HG02610 (cell line): ENCODE measurements around the gene SPECC1.
"Not testable (repeated sequence)": the region's sequence is repeated elsewhere in the genome, so short reads cannot be mapped to it uniquely, and the experiment has no call there.

Experiments used
- ATAC-seq: cut with Tn5 transposase; IDR thresholded peaks from one replicate; pipeline ENCODE4 v1.9.1; 2021; ENCODE audit warnings: mild to moderate bottlenecking, moderate library complexity; ENCODE audit not compliant: unreplicated experiment

The SPECC1 gene

GRCh38 chr17:20010099-20010863 lies 1.1 kb downstream of the SPECC1 start:
- no peak for ATAC-seq

DNA sequence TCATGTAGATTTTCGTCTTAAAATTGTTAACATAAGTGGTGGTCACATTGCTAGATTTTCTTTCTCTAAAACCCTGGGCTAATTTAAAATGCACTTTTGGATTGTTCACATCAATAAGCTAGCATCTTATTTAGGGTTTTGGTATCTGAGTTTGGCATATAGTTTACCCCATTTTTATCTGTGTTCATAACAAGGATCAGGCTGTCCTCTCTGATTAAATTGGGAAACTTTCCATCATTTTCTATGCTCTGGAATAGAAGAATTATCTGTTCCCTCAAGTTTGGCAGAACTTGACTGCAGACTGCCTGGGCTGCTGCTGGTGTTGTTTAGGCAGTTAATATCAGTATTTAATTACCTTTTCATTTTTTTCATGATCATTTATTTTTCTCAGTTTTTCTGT lies 1.8 kb downstream of the SPECC1 start:
- ATAC-seq, result no peak

DNA sequence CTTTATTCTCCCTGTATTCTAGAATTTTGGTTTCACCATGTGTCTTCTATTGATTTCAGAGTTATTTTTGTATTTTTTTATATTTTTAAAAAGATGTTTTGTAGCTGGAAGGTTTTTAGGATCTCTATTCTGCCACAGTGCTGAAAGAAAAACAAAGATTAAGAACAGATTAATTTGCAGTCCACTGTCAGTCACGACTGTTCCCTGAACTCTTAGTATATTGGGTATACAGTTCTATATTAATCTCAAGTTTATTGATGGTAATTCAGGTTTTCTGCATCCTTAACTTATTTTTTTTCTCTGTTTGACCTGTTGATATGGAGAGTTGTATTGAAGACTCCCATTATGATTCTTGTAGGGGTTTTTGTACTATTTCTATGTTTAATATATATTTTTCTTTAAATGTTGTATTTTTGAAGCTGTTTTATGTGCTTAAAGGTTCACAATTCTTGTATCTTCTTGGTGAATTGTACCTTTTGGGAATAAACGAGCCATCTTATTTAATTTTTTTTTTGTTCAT lies 2.9 kb downstream of the SPECC1 start:
- no peak for ATAC-seq

DNA sequence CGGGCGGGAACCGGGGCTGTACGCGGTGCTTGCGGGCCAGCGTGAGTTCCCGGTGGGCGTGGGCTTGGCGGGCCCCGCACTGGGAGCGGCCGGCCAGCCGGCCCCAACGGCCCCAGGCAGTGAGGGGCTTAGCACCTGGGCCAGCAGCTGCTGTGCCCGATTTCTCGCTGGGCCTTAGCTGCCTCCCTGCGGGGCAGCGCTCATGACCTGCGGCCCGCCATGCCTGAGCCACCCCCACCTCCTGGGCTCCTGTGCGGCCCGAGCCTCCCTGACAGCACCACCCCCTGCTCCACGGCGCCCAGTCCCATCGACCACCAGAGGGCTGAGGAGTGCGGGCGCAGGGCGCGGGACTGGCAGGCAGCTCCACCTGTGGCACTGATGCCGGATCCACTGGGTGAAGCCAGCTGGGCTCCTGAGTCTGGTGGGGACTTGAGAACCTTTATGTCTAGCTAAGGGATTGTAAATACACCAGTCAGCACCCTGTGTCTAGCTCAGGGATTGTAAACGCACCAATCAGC lies 7.4 kb downstream of the SPECC1 start:
- ATAC-seq, result not testable (repeated sequence)

- ATAC-seq, result no peak
Observed at GRCh38 chr17:20022701-20023100, 13.5 kb downstream of the SPECC1 start.

DNA sequence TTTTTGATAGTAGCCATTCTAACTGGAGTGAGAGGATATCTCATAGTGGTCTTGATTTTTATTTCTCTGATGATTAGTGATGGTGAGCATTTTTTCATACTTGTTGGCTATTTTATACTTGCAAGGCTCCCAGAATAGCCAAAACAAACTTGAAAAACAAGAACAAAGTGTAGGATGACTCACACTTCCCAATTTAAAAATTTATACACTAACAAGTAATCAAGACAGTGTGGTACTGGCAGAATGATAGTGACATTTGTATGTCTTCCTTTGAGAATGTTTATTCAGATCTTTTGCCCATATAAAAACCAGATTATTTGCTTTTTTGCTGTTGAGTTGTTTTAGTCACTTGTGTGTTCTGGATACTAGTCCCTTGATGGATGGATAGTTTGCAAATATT lies 17.8 kb downstream of the SPECC1 start:
- ATAC-seq, result no peak

- ATAC-seq, result no peak
Observed at GRCh38 chr17:20028443-20028842, 19.3 kb downstream of the SPECC1 start.

- ATAC-seq, result no peak
Observed at GRCh38 chr17:20032636-20033035, 23.5 kb downstream of the SPECC1 start.

- no peak for ATAC-seq
Observed at GRCh38 chr17:20033415-20033814, 24.3 kb downstream of the SPECC1 start.

DNA sequence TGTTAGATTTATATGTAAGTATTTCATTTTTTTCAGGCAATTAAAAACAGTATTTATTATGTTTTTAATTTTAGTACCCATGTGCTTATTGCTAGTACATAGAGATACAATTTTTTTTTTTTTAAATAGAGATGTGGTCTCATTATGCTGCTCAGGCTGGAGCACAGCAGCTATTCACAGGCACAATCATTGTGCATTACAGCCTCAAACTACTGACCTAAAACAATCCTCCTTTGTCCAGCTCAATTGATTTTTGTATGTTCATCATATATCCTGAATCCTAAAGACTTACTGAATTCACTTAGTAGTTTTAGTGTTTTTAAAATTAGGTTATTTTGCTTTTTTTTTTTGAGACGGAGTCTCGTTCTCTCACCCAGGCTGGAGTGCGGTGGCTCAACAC lies 26.3 kb downstream of the SPECC1 start:
- no peak for ATAC-seq

GRCh38 chr17:20037286-20037685 lies 28.1 kb downstream of the SPECC1 start:
- ATAC-seq, result not testable (repeated sequence)

DNA sequence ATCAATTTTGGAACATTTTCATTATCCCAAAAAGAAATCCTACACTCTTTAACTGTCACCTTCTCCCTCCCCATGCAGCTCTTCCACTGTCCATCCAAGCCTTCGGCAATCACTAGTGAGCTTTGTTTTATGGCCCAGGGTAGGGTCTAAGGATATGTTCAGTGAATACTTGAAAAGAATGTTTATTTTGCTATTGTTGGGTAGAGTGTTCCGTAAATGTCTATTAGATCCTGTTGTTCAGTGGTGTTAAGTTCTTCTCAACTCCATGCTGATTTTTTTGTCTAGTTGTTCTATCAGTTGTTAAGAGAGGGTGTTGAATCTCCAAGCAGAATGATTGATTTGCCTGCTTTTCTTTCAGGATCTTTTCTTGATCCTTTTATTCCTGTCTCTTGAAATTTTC lies 29.9 kb downstream of the SPECC1 start:
- ATAC-seq, result no peak

GRCh38 chr17:20040216-20040615 lies 31.1 kb downstream of the SPECC1 start:
- no peak for ATAC-seq

GRCh38 chr17:20043021-20043420 lies 33.9 kb downstream of the SPECC1 start:
- ATAC-seq, result no peak

DNA sequence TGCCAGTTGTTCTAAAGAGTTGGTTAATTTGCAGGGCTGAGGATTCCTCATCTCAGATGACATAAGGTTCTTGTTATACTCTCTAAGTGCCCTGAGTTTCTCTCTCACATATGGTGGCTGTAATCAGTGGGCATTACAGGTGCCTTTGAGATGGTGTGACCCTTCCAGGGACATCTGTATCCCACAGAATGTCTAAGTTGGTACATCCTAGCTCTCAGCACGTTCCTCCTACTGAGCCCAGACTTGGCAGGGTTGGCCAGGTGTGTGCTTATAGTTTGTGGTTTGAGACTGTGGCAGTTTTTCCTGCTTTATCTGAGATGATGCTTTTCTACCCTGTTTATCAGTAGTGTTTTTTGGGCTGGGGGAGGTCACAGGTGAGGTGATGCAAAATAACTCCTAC lies 36.3 kb downstream of the SPECC1 start:
- no peak for ATAC-seq

DNA sequence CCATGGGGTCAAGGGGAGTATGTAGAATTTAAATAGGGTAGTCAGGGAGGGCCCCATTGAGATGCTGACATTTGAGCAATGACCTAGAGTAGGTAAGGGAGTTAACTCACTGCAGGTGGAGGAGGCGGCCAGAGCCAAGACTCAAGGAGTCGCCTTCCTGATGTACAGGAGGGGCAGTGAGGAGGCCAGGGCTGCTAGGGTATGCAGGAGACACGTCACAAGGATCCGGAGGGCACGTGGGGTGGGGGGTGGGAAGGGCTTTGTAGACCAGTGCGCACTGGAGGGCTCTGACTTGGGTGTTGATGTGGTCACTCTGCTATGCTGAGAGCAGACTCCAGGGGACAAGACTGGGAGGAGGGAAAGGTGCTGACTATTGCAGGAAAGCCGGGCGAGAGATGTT lies 37.5 kb downstream of the SPECC1 start:
- no peak for ATAC-seq

GRCh38 chr17:20051624-20052023 lies 42.5 kb downstream of the SPECC1 start:
- no peak for ATAC-seq

- no peak for ATAC-seq
Observed at GRCh38 chr17:20053361-20053964, 44.3 kb downstream of the SPECC1 start.

GRCh38 chr17:20059728-20060188 lies 50.6 kb downstream of the SPECC1 start:
- ATAC-seq, result peak; percentile 75

DNA sequence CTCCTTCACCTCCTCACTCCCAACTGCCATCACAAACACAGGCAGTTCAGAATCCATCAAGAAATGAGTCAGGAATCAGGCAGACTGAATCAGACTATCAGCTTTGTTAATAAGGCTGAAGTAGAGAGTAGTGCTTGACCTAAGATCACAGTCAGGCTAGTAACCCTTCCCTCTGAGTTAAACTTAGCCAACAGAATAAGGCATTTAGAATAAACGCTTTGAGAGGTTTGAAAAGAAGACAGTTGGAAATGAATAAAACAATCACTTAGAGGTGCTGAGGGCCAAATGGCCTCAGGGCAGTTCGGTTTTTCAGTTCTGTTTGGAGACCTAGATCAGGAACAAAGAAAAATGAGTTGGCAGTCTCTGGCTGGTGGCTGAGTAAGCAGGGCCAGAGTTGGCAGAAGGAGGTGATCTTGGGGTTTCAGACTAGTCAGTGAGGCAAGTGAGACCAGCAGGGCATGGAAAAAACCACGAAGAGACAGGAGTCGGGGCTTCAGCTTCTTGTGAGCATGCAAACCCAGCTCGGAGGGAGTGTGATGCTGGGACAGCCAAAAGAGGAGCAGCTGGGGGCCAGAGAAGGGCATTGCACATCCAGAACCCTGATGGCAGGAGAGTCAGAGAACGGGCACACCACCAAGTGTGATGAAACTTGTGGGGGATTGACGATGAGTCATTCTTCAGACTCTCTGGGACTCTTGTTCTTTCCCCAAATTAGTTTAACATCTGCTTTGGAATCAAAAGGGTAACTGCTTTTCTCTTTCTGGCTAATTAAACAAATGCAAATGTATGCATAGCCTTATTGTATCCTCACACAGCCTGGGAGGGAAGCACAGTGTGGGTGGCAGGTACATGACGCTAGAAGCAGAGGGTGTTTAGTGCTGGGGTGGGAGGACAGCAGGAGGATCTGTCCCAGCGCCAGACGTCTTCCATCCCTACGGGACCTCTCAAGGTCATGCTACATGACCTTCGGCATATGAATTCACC lies 54.8 kb downstream of the SPECC1 start:
- no peak for ATAC-seq

- no peak for ATAC-seq
Observed at GRCh38 chr17:20066253-20066652, 57.1 kb downstream of the SPECC1 start.
